K562 (cell line): Measurements from ENCODE around the gene SPATC1L. TPM values are rescaled to one million over a fixed set of nuclear protein-coding genes. Genes with fewer than 3 reads are reported as not detected.

ENCODE experiments used
- ATF1 ChIP-seq, 2 experiments: fragments of 450-650 bp in 1 of 2; IDR thresholded peaks; 2 replicates each; pipeline ENCODE4 v1.6.1; 2016; ENCODE audit warnings: missing compliant biosample characterization in 1 of 2, missing genetic modification characterization in 1 of 2
- CBX3 ChIP-seq, 2 experiments: IDR thresholded peaks; 1 replicate in 1 of 2; 2 replicates in 1 of 2; pipeline ENCODE4 v1.6.1; 2012; ENCODE audit warnings: inconsistent platforms in 2 of 2, low read length in 2 of 2, borderline replicate concordance in 1 of 2, control low read depth in 1 of 2
- E2F3 ChIP-seq: fragments of 250-450 bp; sonication (Bioruptor Pico); IDR thresholded peaks from 2 replicates; pipeline ENCODE4 v1.4.0; 2020; ENCODE audit warnings: mild to moderate bottlenecking
- ETV1 ChIP-seq: fragments of 450-650 bp; conservative IDR thresholded peaks from 2 replicates; pipeline ENCODE4 v1.6.1; 2016; ENCODE audit warnings: missing genetic modification characterization, control low read depth, low read depth, missing compliant biosample characterization
- EZH2 ChIP-seq: IDR thresholded peaks from 2 replicates; pipeline ENCODE4 v1.6.1; 2012; ENCODE audit warnings: low read depth, mild to moderate bottlenecking, inconsistent platforms, low read length, borderline replicate concordance
- GTF2E2 ChIP-seq: fragments of 200-800 bp; sonication (Bioruptor generic); IDR thresholded peaks from 2 replicates; pipeline ENCODE4 v1.6.1; 2016; ENCODE audit warnings: missing genetic modification characterization, missing compliant biosample characterization
- HCFC1 ChIP-seq: IDR thresholded peaks from 2 replicates; pipeline ENCODE4 v1.6.1; 2012; ENCODE audit warnings: low read depth, low read length, improper control_type of control experiment
- HMGN3 ChIP-seq: IDR thresholded peaks from 2 replicates; pipeline ENCODE4 v1.6.1; 2011; ENCODE audit warnings: borderline replicate concordance, low read depth, mild to moderate bottlenecking, mixed read lengths, low read length; ENCODE audit not compliant: insufficient read length; ENCODE audit errors: extremely low read depth
- HNRNPUL1 ChIP-seq: fragments of 200-400 bp; formaldehyde crosslinking; IDR thresholded peaks from 2 replicates; pipeline ENCODE4 v1.6.1; 2017; ENCODE audit warnings: low read length
- ILK ChIP-seq: fragments of 450-650 bp; IDR thresholded peaks from 2 replicates; pipeline ENCODE4 v1.6.1; 2016; ENCODE audit warnings: missing genetic modification characterization, low read depth, mild to moderate bottlenecking, missing compliant biosample characterization, moderate library complexity, borderline replicate concordance
- KAT7 ChIP-seq: sonication (generic); formaldehyde crosslinking; IDR thresholded peaks from 2 replicates; pipeline ENCODE4 v1.8.0; 2022; ENCODE audit warnings: missing genetic modification reagents, mild to moderate bottlenecking, borderline replicate concordance
- L3MBTL2 ChIP-seq: fragments of 450-650 bp; IDR thresholded peaks from 2 replicates; pipeline ENCODE4 v1.6.1; 2016; ENCODE audit warnings: mild to moderate bottlenecking, moderate library complexity
- MEIS2 ChIP-seq: fragments of 450-650 bp; IDR thresholded peaks from 2 replicates; pipeline ENCODE4 v1.6.1; 2014; ENCODE audit warnings: mild to moderate bottlenecking; ENCODE audit not compliant: partially characterized antibody
- NELFE ChIP-seq: IDR thresholded peaks from 2 replicates; pipeline ENCODE4 v1.6.1; 2011; ENCODE audit warnings: mild to moderate bottlenecking; ENCODE audit not compliant: insufficient read depth, insufficient read length
- POLR2H ChIP-seq: IDR thresholded peaks from 2 replicates; pipeline ENCODE4 v1.6.1; 2016; ENCODE audit warnings: missing genetic modification characterization, low read depth, mild to moderate bottlenecking, control low read depth, missing compliant biosample characterization, moderate library complexity
- PTRF ChIP-seq: fragments of 450-650 bp; IDR thresholded peaks from 2 replicates; pipeline ENCODE4 v1.6.1; 2016; ENCODE audit warnings: mild to moderate bottlenecking, missing genetic modification characterization, missing compliant biosample characterization
- RFX5 ChIP-seq: IDR thresholded peaks from 2 replicates; pipeline ENCODE4 v1.6.1; 2011; ENCODE audit warnings: low read depth, mild to moderate bottlenecking, improper control_type of control experiment, low read length
- RFX7 ChIP-seq: fragments of 250-450 bp; sonication (Bioruptor Pico); IDR thresholded peaks from 2 replicates; pipeline ENCODE4 v1.5.1; 2021; ENCODE audit warnings: mild to moderate bottlenecking
- SREBF1 ChIP-seq: fragments of 150-350 bp; IDR thresholded peaks from 2 replicates; pipeline ENCODE4 v1.6.1; 2014; ENCODE audit warnings: antibody characterized with exemption, low read depth, low read length, borderline replicate concordance
- SREBF2 ChIP-seq: sonication (generic); formaldehyde crosslinking; IDR thresholded peaks from 2 replicates; pipeline ENCODE4 v1.4.0; 2020; ENCODE audit warnings: mild to moderate bottlenecking, missing genetic modification reagents
- SRSF1 ChIP-seq: fragments of 200-400 bp; formaldehyde crosslinking; IDR thresholded peaks from 2 replicates; pipeline ENCODE4 v1.6.1; 2017; ENCODE audit warnings: mild to moderate bottlenecking, low read depth, low read length, moderate library complexity
- SRSF9 ChIP-seq: fragments of 200-400 bp; formaldehyde crosslinking; IDR thresholded peaks from 2 replicates; pipeline ENCODE4 v1.6.1; 2017; ENCODE audit warnings: low read depth, low read length, borderline replicate concordance
- U2AF1 ChIP-seq: fragments of 200-400 bp; formaldehyde crosslinking; optimal IDR thresholded peaks from 2 replicates; pipeline ENCODE3; 2017; ENCODE audit warnings: mild to moderate bottlenecking, low read depth, low read length, moderate library complexity
- XRCC5 ChIP-seq: fragments of 200-400 bp; formaldehyde crosslinking; IDR thresholded peaks from 2 replicates; pipeline ENCODE4 v1.6.1; 2017; ENCODE audit warnings: low read depth, mild to moderate bottlenecking, low read length
- ZC3H11A ChIP-seq: IDR thresholded peaks from 2 replicates; pipeline ENCODE4 v1.6.1; 2012; ENCODE audit warnings: low read depth, low read length, improper control_type of control experiment
- ZMIZ1 ChIP-seq, 2 experiments: fragments of 150-350 bp in 1 of 2; IDR thresholded peaks; 2 replicates each; pipeline ENCODE4 v1.6.1; 2012 to 2016; ENCODE audit warnings: low read depth in 2 of 2, low read length in 2 of 2, mild to moderate bottlenecking in 1 of 2, moderate library complexity in 1 of 2
- ZNF764 ChIP-seq: fragments of 250-450 bp; sonication (Bioruptor Pico); IDR thresholded peaks from 2 replicates; pipeline ENCODE4 v1.4.0; 2020; ENCODE audit warnings: low read depth, mild to moderate bottlenecking, moderate library complexity
- polyA plus RNA-seq, 8 experiments: library from polyadenylated mRNA; depleted of rRNA in 4 of 8; stranded (reverse) in 5 of 8; unstranded in 3 of 8; fragments of >200 nt; fragmentation: Nextera tagmentation in 2 of 8; fragmentation: Illumina TruSeq in 1 of 8; extraction: Ambion mirVana in 2 of 8; extraction: Trizol in 1 of 8; gene quantifications; 2 replicates each; pipeline versions ENCODE4 v1.2.1 to v1.2.3, GENCODE V29; 2011 to 2014; ENCODE audit warnings: inconsistent platforms in 1 of 8, missing spikeins in 1 of 8
- total RNA-seq, 7 experiments: library from RNA; depleted of rRNA in 6 of 7; stranded (reverse); fragments of >200 nt in 6 of 7; fragmentation: Illumina TruSeq in 2 of 7; extraction: Trizol in 2 of 7; gene quantifications; 2 replicates each; pipeline versions ENCODE4 v1.2.1 to v1.2.3, GENCODE V29; 2011 to 2021; ENCODE audit warnings: low replicate concordance in 1 of 7

Gene SPATC1L
- total and polyA plus RNA-seq, 9 of the 15 experiments (the other 6 are each of a cell fraction or from before 2014, with no cell fraction given): 0.14 to 121 (median 34.0) TPM; not detected in 1

GRCh38 chr21:46229133-46229922 is 45.1 kb upstream of the SPATC1L start (continued):
- TF ChIP-seq CBX3 (IDR thresholded peaks at IDR 0.05; ENCODE audit: borderline replicate concordance in 1 of 2, low read length in 2 of 2) (no peak), ZC3H11A (no peak), SRSF9 (no peak), RFX7 (CRISPR knock-in tag) (no peak), ZMIZ1 (IDR thresholded peaks at IDR 0.05; ENCODE audit: low read depth in 2 of 2, low read length in 2 of 2) (no peak), E2F3 (no peak), U2AF1 (no peak), ETV1 (tag) (no peak), SREBF1 (no peak), SRSF1 (no peak), NELFE (no peak), MEIS2 (no peak), ZNF764 (CRISPR knock-in tag) (no peak), ILK (tag) (no peak), RFX5 (no peak), KAT7 (CRISPR knock-in tag) (no peak), XRCC5 (no peak), POLR2H (tag) (no peak), ATF1 (CRISPR knock-in tag; IDR thresholded peaks at IDR 0.05) (no peak), ATF1 (tag; IDR thresholded peaks at IDR 0.05) (no peak), EZH2 (no peak), L3MBTL2 (peak; percentile 97), PTRF (tag) (no peak), HNRNPUL1 (no peak), GTF2E2 (no peak), SREBF2 (CRISPR knock-in tag) (no peak), HMGN3 (peak; percentile 65), HCFC1 (0 out of 2 replicates have a peak, but pooled peaks have one; percentile 21)
